HG03378 (cell line): Measurements from ENCODE around the gene SLC25A30.

Experiments used
- ATAC-seq: cut with Tn5 transposase; IDR thresholded peaks from one replicate; pipeline ENCODE4 v1.9.1; 2021; ENCODE audit warnings: mild to moderate bottlenecking, moderate library complexity; ENCODE audit not compliant: unreplicated experiment

SLC25A30 gene, protein sequence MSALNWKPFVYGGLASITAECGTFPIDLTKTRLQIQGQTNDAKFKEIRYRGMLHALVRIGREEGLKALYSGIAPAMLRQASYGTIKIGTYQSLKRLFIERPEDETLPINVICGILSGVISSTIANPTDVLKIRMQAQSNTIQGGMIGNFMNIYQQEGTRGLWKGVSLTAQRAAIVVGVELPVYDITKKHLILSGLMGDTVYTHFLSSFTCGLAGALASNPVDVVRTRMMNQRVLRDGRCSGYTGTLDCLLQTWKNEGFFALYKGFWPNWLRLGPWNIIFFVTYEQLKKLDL

DNA sequence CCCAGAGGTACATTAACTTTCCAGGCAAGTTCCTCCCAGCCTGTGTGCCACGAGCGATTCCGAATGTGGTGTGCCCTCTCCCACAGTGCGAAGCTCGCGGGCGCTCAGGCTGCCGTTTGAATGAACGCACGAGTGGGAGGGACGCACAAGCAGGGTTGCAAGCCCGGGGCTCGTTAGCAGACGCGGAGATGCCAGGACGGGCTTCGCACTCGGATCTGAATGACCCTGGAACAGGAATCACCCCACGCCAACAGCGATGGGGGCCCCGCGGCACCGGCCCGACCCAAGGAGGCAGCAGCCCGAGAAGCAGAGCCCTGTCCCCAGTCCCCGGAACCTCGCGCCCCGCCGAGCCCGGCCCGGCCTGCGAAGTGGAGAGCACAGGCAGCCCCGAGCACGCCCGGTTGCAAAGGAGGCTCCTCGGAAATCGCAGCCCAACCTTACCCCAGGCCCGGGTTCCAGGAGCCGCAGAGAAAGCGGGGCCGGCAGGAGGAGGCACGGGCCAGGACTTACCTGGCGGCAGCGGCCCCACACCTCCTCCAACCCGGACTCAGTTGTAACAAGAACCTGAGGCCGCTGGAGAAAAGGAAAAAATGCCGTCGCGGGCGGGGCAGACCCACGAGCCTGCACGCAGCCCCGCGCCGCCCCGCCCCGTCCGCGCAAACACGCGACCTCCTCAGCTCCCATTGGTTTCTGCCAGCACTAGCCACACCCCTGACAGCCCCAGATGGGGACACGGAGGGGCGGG lies at the start of gene SLC25A30:
Gene SLC25A30, minus strand, starts transcription at position 584 of the 745 bp plus-strand sequence. CDS start 6,948 bp downstream, outside the sequence.
- ATAC-seq: peak; percentile 78

DNA sequence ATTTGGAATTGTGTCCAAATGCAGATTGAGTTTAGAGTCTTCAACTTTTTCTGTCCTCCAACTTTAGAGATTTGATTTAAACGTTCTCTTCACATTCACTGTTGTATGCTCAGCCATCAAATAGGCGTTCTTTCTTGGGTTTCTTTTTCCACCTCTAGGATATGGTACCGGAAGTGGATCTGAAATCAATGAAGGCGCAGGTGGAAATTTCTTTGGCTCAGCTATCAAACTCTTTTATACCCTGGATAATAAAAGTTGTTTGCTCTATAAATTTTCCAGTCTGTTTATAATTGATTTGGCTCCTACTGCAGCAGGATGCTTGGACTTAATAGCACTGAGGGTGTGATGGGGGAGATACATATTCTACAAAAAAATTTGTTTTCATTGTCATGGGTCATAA lies 48.2 kb upstream of the SLC25A30 start:
- no peak for ATAC-seq

GRCh38 chr13:45464687-45465453 lies 46.7 kb upstream of the SLC25A30 start, which contains the start of gene COG3:
Gene COG3 (plus strand): TSS chr13:45464939. CDS start chr13:45465037, 98 bp downstream.
- ATAC-seq: peak; percentile 91

DNA sequence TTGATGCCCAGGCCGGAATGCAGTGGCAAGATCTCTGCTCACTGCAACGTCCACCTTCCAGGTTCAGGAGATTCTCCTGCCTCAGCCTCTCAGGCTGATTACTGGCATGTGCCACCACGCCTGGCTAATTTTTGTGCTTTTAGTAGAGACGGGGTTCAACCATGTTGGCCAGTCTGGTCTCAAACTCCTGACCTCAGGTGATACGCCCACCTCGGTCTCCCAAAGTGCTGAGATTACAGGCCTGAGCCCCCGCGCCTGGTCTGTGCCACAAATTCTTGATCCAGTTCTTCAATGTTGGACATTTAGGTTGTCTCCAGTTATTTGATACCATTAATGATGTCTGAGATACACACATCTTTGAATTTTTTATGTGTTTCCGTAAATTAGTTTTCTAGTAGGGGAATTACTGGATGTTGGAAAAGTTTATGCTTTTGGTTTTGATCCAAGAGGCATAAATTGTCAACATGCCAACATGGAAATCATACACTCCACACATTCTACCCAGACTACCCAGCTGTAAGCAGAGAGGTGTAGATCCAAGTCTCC lies 46.0 kb upstream of the SLC25A30 start:
- ATAC-seq: no peak

GRCh38 chr13:45456196-45456972 lies 38.2 kb upstream of the SLC25A30 start:
- ATAC-seq: no peak

DNA sequence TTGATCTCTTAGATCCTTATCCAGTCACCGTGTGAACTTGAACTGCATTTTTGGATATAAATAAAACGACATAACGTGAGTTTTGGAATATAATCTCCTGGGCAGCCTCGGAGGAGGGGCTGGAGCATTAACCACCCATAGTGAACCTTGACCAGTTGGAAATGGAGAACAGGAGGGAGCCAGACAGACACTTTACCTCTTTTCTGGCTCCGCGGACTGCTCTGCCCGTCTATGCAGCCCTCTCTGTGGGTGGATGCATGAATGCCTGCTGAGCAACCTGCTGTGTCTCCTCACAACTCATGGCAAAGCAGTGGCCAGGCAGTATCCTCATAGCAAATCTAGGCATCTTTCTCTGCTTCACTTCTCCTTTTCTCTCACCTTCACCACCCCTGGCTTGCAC lies 36.0 kb upstream of the SLC25A30 start:
- no peak for ATAC-seq

DNA sequence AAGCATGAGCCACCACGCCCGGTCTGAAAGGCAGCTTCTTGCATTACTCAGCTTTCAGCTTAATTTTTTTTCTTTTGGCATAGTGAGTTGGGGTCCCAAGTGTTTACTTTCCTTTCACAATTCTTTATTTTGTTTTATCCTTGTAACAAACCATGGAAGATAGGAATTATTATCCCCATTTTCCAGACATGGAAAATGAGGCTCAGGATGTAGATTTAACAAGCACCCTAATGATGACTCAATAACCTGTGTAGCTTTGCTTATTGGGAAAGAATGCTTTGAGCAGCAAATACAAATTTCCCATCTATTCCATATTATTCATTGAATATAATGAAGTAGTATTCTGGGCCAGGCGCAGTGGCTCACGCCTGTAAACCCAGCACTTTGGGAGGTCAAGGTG lies 33.1 kb upstream of the SLC25A30 start:
- ATAC-seq: no peak

GRCh38 chr13:45448965-45449559 lies 30.9 kb upstream of the SLC25A30 start:
- no peak for ATAC-seq

GRCh38 chr13:45447050-45447661 lies 29.0 kb upstream of the SLC25A30 start:
- ATAC-seq: no peak

- no peak for ATAC-seq
Measured at GRCh38 chr13:45446181-45446580, 28.0 kb upstream of the SLC25A30 start.

GRCh38 chr13:45445053-45445452 lies 26.9 kb upstream of the SLC25A30 start:
- no peak for ATAC-seq

- ATAC-seq: no peak
Measured at GRCh38 chr13:45441633-45442032, 23.5 kb upstream of the SLC25A30 start.

DNA sequence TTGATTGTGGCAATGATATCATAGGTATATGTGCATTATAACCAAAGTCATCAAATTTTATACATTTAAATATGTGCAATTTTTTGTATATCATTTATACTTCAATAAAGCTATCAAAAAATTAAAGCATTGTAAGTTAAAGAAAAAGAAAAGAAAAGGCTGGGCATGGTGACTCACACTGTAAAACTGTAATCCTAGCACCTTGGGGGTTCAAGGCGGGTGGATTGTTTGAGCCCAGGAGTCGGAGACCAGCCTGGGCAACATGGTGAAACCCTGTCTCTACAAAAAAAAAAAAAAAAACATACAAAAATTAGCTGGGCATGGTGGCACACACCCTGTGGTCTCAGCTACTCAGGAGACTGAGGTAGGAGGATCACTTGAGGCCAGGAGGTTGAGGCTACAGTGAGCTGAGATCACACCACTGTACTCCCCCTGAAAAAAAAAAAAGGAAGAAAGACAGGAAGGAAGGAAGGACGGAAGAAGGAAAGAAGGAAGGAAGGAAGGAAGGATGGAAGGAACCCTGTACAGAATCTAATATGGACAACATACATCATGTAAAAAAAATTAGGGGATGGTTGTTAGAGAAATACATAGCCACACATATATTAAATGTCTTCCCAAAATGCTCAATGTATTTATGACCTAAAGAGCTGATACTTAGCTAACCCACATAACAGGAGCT lies 21.7 kb upstream of the SLC25A30 start:
- no peak for ATAC-seq

GRCh38 chr13:45439008-45439407 lies 20.8 kb upstream of the SLC25A30 start:
- ATAC-seq: no peak

DNA sequence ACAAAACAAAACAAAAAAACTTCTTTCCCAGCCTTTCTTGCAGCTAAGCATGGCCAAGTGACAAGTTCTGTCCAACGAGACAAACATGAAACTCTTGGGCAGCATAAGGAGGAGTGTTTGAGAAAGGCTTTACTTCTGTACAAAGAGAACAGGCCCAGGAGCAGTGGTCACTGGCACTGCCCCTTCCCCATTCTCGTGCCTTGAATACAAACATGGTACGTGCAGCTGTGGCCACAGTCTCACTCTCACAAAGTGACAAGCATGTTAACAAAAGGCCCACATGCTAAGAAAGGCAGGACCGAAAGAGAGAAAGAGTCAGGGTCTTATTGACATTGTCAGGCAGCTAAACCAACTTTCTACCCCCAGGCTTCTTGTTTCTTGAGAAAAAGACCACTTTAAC lies 19.8 kb upstream of the SLC25A30 start:
- no peak for ATAC-seq

- ATAC-seq: no peak
Measured at GRCh38 chr13:45436953-45437352, 18.8 kb upstream of the SLC25A30 start.

GRCh38 chr13:45436332-45436731 lies 18.2 kb upstream of the SLC25A30 start:
- no peak for ATAC-seq

DNA sequence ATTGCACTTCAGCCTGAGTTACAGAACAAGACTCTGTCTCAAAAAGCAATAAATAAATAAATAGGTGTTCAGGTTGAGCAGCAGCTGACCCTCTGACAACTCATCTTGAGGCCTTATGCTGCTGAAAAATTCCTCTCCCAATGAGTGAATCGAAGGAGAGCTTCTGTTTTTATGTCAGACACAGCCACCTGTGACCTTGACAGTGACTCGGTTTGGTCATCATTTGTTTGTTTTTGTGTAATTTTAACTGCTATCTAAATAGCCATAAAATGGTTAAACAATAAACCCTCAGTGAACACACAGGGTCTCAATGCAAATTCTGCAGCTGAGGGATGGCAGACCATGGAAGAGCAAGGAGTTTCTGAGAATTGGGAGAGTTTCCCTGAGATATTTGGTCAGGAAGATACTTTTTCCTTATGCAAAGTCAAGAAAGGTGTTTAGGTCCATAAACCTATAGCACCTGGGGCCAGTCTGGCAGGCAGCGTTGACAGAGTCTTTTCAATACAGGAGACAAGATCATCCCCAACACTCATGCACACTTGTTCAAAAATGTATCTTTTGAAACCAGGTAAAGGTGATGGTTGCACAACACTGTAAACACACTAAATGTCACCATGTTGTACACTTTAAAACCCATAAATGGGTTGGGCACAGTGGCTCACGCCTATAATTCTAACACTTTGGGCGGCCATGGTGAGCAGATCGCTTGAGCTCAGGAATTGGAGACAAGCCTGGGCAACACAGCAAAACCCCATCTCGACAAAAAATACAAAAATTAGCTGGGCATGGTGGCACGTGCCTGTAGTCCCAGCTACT lies 16.6 kb upstream of the SLC25A30 start:
- ATAC-seq: no peak
